D341Med (cell line): ENCODE data around the gene IQCF5.
"Not testable (repeated sequence)": the region's sequence is repeated elsewhere in the genome, so short reads cannot be mapped to it uniquely, and the experiment has no call there.

ENCODE experiments used
- DNase-seq: peaks from one replicate; pipeline ENCODE4 v3.0.0; 2012; ENCODE audit warnings: low spot score

Gene IQCF5

DNA sequence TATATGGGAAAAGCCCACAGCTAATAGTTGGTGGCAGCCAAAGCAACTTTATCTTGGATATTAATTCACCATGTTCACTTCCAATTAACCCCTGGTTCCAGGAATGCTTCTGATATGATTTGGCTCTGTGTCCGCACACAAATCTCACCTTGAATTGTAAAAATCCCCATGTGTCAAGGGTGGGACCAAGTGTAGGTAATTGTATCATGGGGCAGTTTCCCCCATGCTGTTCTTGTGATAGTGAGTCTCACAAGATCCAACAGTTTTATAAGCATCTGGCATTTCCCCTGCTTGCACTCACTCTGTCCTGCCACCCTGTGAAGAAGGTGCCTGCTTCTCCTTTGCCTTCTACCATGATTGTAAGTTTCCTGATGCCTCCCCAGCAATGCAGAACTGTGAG is 6.5 kb downstream of the IQCF5 start:
- not testable (repeated sequence) for DNase-seq

DNA sequence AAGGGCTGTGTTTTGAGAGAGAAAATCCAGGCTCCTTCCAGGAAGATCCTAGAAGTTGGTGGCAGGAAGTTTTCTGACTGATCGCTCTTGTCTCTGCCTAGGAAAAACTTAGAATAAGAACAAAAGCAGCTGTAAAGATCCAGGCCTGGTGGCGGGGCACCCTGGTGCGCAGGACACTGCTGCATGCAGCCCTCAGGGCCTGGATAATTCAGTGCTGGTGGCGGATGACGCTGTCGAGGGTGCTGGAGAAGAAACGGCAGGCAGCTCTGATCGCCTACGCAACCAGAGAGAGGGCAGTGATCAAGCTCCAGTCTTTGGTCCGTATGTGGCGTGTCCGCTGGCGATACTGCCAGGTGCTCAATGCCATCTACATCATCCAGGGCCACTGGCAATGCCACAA is 12.5 kb downstream of the IQCF5 start:
- DNase-seq, result no peak

DNA sequence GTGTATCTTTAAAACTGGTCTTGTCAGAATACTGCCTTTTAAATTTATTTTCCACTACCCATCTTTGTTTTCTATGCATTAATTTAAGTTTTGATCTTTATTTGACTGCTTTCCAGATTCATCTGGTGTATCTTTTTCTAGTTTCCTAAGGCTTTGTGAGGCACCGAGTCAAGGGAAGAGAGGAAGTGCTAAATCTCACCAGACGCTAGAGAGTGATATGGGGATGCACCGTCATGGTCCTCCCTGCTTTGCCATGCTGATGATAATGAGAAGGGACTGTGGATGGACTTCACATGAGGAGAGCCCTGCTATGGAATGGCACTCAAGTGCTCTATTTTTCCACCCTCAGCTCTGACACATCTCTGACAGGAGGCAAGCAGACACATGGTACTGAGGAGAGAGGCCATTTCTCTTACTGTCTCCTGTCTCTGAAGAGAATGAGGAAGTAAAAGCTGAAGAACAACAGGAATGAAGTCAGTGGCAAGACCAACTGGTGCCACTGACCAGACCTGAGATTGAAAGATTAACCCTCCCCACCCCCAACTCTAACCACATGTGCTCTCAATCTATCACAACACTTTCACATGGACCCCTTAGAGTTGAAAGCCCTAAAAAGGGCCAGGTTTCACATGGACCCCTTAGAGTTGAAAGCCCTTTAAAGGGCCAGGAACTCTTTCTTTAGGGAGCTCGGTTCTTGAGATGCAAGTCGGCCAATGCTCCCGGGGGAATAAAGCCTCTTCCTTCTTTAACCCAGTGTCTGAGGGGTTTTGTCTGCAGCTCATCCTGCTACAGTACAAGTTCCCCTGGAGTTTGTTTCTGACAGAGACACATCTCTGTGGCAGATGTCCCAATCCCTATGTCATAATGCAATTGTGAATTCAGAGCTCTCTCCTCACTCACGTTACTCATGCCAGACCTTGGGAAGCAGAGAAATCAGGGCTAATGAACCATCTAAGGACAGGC is 14.4 kb downstream of the IQCF5 start, which contains the start of gene IQCF2:
Gene IQCF2 (plus strand): TSS at position 913 of the 963 bp plus-strand sequence. CDS start 52 bp downstream, outside the sequence.
- DNase-seq, result no peak

DNA sequence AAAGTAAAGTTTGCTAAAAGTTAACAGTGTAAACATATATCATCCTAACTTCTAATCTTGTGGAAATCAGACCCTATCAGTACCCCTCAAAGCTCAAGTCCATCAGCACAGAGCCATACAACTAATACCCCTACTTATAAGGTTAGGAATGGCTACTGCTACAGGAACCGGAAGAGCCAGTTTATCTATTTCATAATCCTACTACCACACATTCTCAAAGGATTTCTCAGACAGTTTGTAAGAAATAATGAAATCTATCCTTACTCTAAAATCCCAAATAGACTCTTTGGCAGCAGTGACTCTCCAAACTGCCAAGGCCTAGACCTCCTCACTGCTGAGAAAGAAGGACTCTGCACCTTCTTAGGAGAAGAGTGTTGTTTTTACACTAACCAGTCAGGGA is 20.0 kb downstream of the IQCF5 start:
- not testable (repeated sequence) for DNase-seq

DNA sequence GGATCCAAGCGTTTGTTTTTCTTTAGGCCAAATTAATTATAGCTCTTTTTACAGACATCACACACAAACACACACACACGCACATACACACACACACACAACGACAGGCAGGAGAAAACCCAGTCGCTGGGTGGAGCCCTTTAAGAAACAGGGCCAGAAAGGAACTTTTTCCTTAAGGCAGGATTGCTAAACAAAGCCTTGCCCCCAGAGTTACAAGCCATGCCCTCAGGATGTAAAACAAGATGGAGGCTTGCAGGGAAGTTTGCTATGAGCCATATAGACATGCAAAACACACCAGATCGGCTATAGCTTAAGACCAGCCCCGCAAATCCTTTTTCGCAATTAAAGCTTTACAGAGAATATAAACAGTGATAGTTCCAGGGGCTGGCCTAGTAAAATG is 30.3 kb downstream of the IQCF5 start:
- DNase-seq, result no peak

DNA sequence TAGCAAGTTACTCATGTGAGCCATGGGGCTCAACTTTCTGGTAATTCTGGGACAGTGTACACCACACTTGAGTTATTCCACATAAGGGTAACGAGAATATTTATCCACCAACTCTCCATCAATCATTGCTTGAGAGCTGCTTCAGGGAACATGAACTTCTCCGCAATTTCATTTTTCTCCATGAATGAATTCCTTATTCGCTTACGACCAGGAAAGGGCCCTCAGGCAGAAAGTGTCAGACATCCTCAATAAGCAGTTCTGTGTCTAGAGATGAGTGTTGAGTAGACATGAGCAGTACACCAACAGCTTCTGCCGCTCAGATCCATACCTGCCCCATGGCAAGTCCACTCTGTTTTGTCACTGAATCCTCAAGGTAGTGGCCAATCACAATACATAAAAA is 38.8 kb downstream of the IQCF5 start:
- DNase-seq, result no peak

DNA sequence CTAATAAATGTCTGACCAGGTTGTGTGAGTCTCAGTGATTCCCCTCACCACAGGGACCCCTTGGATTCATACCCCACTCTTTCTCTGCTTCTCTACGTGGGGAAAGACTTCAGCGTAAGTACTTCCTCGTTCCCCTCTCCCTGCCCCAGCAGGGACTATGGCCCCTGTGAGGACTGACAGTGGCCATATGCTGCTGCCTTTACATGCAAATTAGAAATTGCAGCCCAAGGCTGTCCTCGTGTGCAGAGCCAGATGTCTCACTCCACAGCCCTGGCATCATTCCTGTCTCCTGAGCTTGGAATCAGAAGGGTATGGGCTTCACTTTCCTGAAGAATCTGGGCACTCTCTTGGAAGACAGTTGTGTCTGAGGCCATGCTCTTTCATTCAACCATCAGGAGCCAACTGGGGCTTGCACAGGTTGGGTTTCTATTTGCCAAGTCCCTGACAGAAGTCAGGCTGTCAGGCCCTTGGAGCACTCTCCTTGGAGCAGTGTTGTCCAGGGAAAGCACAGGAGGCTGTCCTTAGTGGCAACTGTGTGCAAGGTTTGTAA is 44.5 kb downstream of the IQCF5 start:
- DNase-seq, result no peak

DNA sequence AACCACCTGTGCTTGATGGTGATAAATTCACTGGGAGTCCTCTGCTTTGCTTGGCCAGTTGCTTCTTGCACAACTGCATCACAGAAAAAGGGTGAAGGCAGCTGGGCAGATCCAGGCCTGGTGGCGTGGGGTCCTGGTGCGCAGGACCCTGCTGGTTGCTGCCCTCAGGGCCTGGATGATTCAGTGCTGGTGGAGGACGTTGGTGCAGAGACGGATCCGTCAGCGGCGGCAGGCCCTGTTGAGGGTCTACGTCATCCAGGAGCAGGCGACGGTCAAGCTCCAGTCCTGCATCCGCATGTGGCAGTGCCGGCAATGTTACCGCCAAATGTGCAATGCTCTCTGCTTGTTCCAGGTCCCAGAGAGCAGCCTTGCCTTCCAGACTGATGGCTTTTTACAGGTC is 45.1 kb downstream of the IQCF5 start:
- DNase-seq, result no peak

DNA sequence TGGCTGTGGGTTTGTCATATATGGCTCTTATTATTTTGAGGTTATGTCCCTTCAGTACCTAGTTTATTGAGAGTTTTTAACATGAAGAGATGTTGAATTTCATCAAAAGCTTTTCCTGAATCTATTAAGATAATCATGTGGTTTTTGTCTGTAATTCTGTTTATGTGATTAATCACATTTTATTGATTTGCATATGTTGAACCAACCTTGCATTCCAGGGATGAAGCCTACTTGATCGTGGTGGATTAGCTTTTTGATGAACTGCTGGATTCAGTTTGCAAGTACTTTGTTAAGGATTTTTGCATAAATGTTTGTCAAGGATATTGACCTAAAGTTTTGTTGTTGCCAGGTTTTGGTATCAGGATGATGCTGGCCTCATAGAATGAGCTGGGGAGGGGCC is 47.1 kb downstream of the IQCF5 start:
- DNase-seq, result no peak
